ENCODE data around the gene ARHGAP33. TPM values are rescaled to one million over a fixed set of nuclear protein-coding genes. Genes with fewer than 3 reads are reported as not detected.

Gene ARHGAP33
- total RNA-seq, 2 donors from 2014 or later: 31.5 to 45.0 TPM

DNA sequence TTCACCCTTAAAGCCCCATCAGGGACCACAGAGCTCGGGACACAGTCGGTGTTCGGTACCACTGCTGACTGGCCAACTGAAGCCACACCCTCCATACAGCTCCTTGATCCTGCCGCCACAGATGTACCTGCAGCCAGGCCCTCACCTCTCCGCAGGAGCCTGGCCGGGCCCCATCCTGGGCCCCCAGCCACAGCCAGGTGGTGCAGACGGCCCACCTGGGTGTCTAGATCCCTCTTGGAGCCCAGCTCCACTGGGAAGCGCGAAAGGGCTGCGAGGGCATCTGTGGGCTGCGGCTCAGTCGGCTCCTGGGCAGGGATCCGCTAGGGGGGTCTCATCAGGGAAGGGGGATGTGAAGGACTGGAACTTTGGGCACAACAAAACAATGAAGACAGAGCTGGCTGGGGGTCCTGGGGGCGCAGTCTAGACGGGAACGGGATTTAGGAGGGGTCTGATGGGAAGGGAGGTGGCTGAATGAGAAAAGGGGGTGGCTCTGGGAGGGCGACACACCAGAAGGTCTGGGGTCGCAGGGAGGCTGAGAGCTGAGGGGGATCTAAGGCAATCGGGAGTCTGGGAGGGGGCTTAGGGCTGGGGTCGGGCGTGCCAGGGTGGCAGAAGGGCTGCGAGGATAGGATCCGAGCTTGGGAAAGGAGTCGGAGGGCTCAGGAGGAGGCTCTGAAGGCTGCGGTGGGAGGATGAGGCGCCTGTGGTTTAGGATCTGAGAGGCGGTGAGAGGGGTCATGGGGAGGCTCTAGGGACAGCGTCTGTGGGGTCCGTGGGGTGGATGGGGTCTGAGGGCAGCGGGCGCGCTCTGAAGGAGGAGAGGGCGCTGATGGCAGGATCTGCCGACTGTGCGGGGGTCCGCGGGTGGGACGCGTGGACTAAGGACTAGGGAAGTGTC, 21.5 kb downstream of the ARHGAP33 start:
- H3K4me3 Mint-ChIP-seq: no peak overlapping the region
- peaks cover 8 to 9% of the 10 kb centered on the region in 2 donors for H3K4me1 Mint-ChIP-seq (ENCODE audit: low read depth in 2 of 2)
- no peaks in the 10 kb centered on the region for H3K9me3 Mint-ChIP-seq
- no peak overlapping the region for H3K27ac Mint-ChIP-seq
- no peaks in the 10 kb centered on the region for H3K36me3 Mint-ChIP-seq
- ATAC-seq (peak; percentile 3 to 12), DNase-seq (ENCODE audit: low spot score) (no peak)
- peaks cover 14 to 15% of the 10 kb centered on the region in 2 donors for H3K27me3 Mint-ChIP-seq

DNA sequence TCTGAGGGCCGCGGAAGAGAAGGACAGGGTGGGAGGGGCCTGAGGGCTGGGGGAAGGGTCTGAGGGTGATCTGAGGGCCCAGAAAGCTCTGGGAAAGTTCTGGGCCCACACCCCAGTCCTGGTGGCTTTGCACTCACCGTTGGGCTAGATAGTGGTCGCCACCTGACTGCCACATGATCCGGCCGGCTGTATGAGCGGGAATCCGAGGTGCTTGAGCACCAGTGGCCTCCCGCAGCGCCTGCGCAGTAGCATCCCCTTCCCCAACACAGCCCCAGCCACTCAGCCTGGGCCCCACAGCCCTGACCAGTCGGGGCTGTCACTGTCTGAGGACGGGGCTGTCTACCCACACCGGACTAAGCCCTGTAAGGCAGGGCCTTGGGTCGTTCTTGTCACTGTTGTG, 22.3 kb downstream of the ARHGAP33 start:
- Mint-ChIP-seq H3K27me3 (peaks cover 14 to 15% of the 10 kb centered on the region in 2 donors), H3K4me1 (ENCODE audit: low read depth in 2 of 2) (peaks cover 8 to 9% of the 10 kb centered on the region in 2 donors), H3K4me3 (no peak overlapping the region), H3K36me3 (no peaks in the 10 kb centered on the region), H3K9me3 (no peaks in the 10 kb centered on the region), H3K27ac (no peak overlapping the region)
- DNase-seq (ENCODE audit: low spot score) (no peak), ATAC-seq (peak; percentile 49 to 65)

DNA sequence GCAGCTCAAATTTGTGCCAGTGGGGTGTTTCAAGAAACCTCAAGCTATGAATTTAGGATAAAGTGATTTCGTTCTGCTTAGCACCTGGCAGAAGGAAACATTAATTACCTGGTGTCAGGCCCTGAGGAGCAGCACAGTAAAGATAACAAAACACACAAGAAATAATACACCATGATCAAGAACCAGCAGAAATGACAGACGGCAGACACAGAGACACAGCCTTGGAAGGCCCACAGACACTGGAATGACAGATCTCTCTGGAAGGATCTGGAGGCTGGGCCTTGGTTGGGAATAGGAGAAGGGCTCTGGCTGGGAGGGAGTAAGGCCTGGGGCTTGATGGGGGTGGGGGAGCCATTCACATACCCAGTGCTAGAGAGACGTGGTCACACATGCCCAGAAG, 26.5 kb downstream of the ARHGAP33 start:
- ATAC-seq: no peak
- H3K9me3 Mint-ChIP-seq: no peaks in the 10 kb centered on the region

DNA sequence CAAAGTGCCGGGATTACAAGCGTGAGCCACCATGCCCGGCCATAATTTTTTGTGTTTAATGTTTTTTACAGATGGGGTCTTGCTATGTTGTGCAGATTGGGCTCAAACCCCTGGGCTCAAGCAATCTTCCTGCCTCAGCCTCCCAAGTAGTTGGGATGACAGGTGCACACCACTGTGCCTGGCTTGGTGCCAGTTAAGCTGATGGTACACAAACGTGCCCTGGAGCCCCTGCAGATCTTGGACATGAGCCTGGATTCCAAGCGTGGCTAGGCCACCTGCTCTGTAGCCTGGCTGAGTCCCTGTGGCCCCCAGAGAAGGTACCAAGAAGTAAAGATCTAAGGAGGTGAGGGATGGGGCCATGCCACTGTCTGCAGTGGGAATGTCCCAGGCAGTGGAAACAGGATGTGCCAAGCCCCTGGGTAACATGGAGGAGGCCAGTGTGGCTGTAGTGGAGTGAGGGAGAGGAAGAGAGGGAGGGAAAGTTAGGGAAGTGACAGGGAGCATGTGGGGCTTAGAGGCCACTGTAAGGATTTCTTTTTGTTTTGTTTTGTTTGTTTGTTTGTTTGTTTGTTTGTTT, 30.2 kb downstream of the ARHGAP33 start:
- Mint-ChIP-seq H3K4me3 (no peak overlapping the region), H3K27ac (peak overlapping the region in 1 of 2 donors; percentile 54), H3K9me3 (no peaks in the 10 kb centered on the region), H3K27me3 (peaks cover 0 to 2% of the 10 kb centered on the region in 2 donors), H3K4me1 (ENCODE audit: low read depth in 2 of 2) (peaks cover 15 to 16% of the 10 kb centered on the region in 2 donors), H3K36me3 (no peaks in the 10 kb centered on the region)
- DNase-seq (ENCODE audit: low spot score): no peak
- no peak for ATAC-seq

More for the DNA sequence above, 26.5 kb downstream of the ARHGAP33 start:
- Mint-ChIP-seq H3K4me3 (no peak overlapping the region), H3K27ac (no peak overlapping the region), H3K27me3 (peaks cover 7 to 9% of the 10 kb centered on the region in 2 donors), H3K4me1 (ENCODE audit: low read depth in 2 of 2) (peaks cover 21 to 23% of the 10 kb centered on the region in 2 donors), H3K36me3 (no peaks in the 10 kb centered on the region)
- no peak for DNase-seq (ENCODE audit: low spot score)

DNA sequence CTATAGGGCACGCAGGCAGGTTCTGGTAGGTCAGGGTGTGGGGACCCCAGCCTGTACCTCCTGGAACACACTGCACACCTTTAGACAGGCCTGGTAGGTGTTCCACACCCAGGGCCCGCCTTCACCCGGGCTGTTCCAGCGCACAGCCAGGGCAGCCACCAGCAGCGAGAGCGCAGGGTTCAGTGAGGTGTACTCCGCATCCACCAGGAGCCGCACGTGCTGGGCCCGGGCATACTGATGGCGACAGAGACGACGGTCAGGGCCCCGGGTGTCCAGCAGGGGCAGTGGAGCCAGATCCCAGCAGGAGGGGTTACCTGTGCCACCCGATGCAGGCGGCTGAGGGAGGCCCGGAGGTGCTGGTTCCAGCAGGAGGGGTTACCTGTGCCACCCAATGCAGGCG, 31.2 kb downstream of the ARHGAP33 start:
- H3K27ac Mint-ChIP-seq: no peak overlapping the region
- peak in 1 of 2 donors; percentile 28 for ATAC-seq
- peaks cover 6 to 10% of the 10 kb centered on the region in 2 donors for H3K27me3 Mint-ChIP-seq
- H3K36me3 Mint-ChIP-seq: no peaks in the 10 kb centered on the region
- no peaks in the 10 kb centered on the region for H3K9me3 Mint-ChIP-seq
- DNase-seq (ENCODE audit: low spot score): no peak
- H3K4me3 Mint-ChIP-seq: no peak overlapping the region
- peaks cover 15 to 16% of the 10 kb centered on the region in 2 donors for H3K4me1 Mint-ChIP-seq (ENCODE audit: low read depth in 2 of 2)

DNA sequence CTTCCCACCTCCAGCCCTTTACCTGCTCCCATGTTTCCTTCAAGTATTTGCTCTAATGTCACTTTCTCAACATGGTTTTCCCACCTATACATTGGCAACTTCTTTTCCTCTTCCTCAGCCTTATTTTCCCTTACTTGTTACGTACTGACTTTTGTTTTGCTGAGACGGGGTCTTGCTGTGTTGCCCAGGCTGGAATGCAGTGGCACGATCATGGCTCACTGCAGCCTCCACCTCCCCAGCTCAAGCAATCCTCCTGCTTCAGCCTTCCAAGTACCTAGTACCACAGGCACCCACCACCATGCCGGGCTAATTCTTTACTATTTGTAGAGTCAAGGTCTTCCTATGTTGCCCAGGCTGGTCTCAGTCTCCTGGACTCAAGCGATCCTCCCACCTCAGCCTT, 32.3 kb downstream of the ARHGAP33 start:
- Mint-ChIP-seq H3K27ac (no peak overlapping the region), H3K4me3 (no peak overlapping the region), H3K4me1 (ENCODE audit: low read depth in 2 of 2) (peaks cover 15 to 16% of the 10 kb centered on the region in 2 donors), H3K27me3 (peaks cover 6 to 10% of the 10 kb centered on the region in 2 donors), H3K36me3 (no peaks in the 10 kb centered on the region), H3K9me3 (no peaks in the 10 kb centered on the region)
- ATAC-seq: no peak
- no peak for DNase-seq (ENCODE audit: low spot score)

DNA sequence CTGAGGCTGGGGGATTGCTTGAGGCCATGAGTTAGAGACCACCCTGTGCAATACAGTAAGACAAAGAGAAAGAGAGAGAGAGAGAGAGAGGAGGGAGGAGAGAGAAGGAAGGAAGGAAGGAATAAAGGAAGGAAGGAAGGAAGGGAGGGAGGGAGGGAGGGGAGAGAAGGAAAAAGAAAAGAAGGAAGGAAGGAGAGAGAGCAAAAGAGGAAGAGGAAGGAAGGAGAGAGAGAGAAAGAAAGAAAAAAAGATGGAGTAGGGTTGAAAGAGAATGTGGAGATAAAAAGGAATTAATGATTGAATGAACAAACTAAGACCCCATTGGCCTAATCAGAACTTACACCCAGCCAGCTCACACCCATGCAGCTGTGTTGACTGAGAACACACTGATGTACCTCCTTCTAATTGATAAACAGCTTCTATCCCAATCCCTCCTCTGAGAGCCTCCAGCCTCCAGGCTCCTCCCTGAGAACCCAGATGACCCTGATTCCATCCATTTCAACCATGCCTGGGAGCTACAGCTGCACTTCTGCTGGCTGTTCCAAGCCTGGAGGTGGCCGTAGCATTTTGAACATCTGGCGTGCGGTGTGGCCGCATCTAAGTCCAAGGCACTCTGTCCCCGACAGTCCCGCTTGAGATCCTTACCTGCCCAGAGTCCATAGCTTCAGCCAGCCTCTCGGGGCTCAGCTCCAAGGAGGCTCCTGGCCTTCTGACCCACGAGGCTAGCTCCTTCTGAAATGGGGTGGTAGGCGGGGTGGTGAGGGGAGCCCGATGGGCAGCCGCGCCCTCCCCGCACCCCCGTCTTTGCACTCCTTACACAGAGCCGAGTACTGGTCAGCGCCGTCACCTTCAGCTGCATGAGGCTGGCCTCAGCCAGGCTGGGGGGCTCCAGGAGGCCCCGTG, 36.2 kb downstream of the ARHGAP33 start:
- Mint-ChIP-seq H3K4me3 (no peak overlapping the region), H3K36me3 (no peaks in the 10 kb centered on the region), H3K4me1 (ENCODE audit: low read depth in 2 of 2) (no peaks in the 10 kb centered on the region), H3K27me3 (peaks cover 13 to 14% of the 10 kb centered on the region in 2 donors), H3K27ac (no peak overlapping the region), H3K9me3 (no peaks in the 10 kb centered on the region)
- DNase-seq (ENCODE audit: low spot score): no peak
- ATAC-seq: peak in 1 of 2 donors; percentile 56

DNA sequence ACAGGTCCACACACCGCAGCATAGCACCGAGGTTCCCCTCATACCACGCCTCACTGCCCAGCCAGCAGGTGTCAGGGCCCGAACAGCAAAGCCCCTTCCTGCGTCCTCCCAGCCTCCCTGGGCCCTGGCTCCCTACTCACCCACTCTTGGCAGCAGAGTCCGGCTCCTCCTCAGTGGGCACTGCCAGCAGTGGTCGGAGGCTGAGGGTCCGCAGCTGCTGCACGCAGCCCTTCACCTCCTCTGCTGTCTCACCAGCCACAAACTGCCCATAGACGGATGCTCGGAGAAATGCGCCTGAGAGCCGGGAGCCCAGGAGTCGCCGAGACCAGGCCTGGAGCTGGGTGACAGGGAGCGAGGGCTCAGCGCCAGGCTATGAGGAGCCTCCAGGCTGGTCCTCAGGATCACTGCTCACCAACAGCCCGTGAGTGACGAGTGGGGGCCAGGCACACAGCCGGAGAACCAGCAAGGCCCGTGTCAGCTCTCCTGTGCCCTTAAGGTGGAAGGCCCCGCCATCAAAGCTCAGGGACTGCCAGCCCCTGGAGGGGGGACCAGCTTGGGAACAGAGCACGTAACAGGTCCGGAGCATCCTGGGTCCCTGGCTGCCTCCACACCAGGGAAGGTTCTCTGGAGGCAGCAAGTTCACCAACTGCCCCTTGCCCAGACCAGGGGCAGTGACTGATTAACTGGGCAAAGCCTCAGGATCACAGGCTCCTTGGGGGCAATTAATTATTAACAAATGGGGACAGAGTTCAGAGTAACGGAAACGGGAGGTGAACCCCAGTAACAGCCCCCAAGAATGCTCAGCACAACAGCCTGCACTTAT, 37.1 kb downstream of the ARHGAP33 start, which contains the start of gene PRODH2:
TSS of gene PRODH2 (minus strand) at position 626 of the 823 bp plus-strand sequence. CDS start at position 586, 40 bp downstream.
- Mint-ChIP-seq H3K9me3 (no peaks in the 10 kb centered on the region), H3K27ac (no peak within 1 kb of the TSS), H3K4me1 (ENCODE audit: low read depth in 2 of 2) (no peaks in the 10 kb centered on the region), H3K36me3 (no peaks in the 10 kb centered on the region), H3K27me3 (peaks cover 14 to 15% of the 10 kb centered on the region in 2 donors), H3K4me3 (no peak within 1 kb of the TSS)
- ATAC-seq (no peak), DNase-seq (ENCODE audit: low spot score) (no peak)

DNA sequence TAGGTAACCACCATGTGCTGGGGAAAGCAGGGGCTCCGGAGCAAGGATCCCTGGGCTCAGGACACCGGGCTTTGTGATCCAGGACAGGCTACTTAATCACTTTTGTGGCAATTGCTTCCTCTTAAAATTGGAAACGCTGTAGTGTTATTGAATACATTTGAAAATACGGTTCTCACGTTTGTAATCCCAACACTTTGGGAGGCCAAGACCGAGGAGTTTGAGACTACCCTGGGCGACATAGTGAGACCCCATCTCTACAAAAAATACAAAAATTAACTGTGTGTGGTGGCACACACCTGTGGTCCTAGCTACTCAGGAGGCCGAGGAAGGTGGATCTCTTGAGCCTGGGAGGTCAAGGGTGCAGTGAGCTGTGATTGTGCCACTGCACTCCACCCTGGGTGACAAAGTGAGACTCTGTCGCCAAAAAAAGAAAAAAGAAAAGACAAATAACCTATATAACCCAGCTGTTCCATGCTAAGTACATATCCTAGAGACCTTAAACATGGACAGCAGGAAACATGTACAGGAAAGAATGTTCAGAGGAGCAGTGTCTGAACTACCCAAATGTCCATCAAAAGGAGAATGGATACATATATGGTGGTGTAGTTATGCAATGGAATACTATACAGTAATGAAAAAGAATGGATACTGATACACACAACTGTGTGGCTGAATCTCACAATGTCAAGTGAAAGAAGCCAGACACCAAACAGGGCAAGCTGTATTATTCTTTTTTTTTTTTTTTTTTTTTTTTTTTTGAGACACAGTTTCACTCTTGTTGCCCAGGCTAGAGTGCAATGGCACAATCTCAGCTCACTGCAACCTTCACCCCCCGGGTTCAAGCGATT, 37.9 kb downstream of the ARHGAP33 start:
- DNase-seq (ENCODE audit: low spot score) (no peak), ATAC-seq (no peak)
- H3K27ac Mint-ChIP-seq: no peak overlapping the region
- H3K36me3 Mint-ChIP-seq: no peaks in the 10 kb centered on the region
- H3K9me3 Mint-ChIP-seq: no peaks in the 10 kb centered on the region
- peaks cover 15 to 16% of the 10 kb centered on the region in 2 donors for H3K27me3 Mint-ChIP-seq
- no peak overlapping the region for H3K4me3 Mint-ChIP-seq
- no peaks in the 10 kb centered on the region for H3K4me1 Mint-ChIP-seq (ENCODE audit: low read depth in 2 of 2)

DNA sequence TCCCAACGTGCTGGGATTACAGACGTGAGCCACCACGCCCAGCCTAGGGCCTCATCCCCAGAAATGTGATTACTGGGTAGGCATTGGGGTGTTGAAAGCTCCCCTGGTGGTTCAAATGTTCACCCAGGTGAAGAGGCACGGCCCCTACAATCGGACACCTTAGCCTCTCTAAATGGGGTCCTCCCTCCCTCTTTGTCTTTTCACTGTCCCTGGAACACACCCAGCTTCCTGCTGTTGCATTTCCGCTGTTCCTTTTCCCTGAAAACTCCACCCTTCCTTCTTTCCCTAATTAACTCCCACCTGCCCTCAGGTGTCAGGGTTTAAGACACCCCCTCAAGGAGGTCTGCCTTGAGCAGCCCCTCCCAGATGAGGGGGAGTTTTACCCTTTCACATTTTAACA, 40.9 kb downstream of the ARHGAP33 start:
- H3K4me3 Mint-ChIP-seq: no peak overlapping the region
- H3K4me1 Mint-ChIP-seq (ENCODE audit: low read depth in 2 of 2): peaks cover 4 to 6% of the 10 kb centered on the region in 2 donors
- DNase-seq (ENCODE audit: low spot score): no peak
- peaks cover 7 to 13% of the 10 kb centered on the region in 2 donors for H3K27me3 Mint-ChIP-seq
- H3K9me3 Mint-ChIP-seq: no peaks in the 10 kb centered on the region
- ATAC-seq: no peak
- no peaks in the 10 kb centered on the region for H3K36me3 Mint-ChIP-seq
- no peak overlapping the region for H3K27ac Mint-ChIP-seq

DNA sequence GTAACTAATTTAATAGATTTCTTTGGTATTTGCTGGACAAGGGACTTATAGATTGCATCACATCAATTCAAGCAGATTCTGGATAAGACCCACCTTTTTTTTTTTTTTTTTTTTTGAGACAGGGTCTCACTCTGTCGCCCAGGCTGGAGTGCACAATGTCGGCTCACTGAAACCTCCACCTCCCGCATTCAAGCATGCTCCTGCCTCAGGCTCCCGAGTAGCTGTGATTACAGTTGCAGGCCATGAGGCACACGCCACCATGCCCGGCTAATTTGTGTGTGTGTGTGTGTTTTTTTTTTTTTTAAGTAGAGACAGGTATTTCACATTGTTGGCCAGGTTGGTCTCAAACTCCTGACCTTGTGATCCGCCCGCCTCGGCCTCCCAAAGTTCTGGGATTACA, 41.5 kb downstream of the ARHGAP33 start:
- no peak overlapping the region for H3K27ac Mint-ChIP-seq
- no peaks in the 10 kb centered on the region for H3K36me3 Mint-ChIP-seq
- H3K4me3 Mint-ChIP-seq: no peak overlapping the region
- peak; percentile 50 for DNase-seq (ENCODE audit: low spot score)
- no peaks in the 10 kb centered on the region for H3K9me3 Mint-ChIP-seq
- H3K27me3 Mint-ChIP-seq: peaks cover 5 to 13% of the 10 kb centered on the region in 2 donors
- no peak for ATAC-seq
- H3K4me1 Mint-ChIP-seq (ENCODE audit: low read depth in 2 of 2): peaks cover 4 to 6% of the 10 kb centered on the region in 2 donors

DNA sequence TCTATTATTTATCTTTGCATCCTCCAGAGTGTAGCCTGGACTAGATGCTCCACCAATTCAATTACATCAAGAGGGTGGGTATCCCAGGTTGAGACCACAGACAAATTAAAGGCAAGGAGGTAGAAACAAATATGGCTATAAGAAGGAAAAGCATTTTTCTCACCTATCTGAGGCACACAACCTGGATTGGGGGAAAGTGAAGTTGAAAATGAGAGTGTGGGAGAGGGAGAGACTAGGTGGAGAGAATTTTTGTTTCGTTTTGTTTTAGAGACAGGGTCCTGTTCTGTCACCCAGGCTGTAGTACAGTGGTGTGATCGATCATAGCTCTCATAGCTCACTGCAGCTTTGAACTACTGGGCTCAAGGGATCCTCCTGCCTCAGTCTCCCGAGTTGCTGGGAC, 43.1 kb downstream of the ARHGAP33 start:
- DNase-seq (ENCODE audit: low spot score) (peak; percentile 25), ATAC-seq (no peak)
- Mint-ChIP-seq H3K36me3 (no peaks in the 10 kb centered on the region), H3K9me3 (no peaks in the 10 kb centered on the region), H3K4me3 (no peak overlapping the region), H3K27me3 (peaks cover 5 to 15% of the 10 kb centered on the region in 2 donors), H3K27ac (no peak overlapping the region), H3K4me1 (ENCODE audit: low read depth in 2 of 2) (peaks cover 4 to 6% of the 10 kb centered on the region in 2 donors)

Data from natural killer cell treated with Interleukin-12 subunit alpha and Interleukin-12 subunit beta and Interleukin-15 and Interleukin-18, amount 100 ng/mL, for 72 hours (primary cell).